Measurements from ENCODE around the gene CIITA.

The CIITA gene

GRCh38 chr16:10984509-10984908, 107.5 kb downstream of the CIITA start:
- TF ChIP-seq CTCF (IDR thresholded peaks at IDR 0.05): no peak
